Measurements from ENCODE around the gene MAZ. TPM values are rescaled to one million over a fixed set of nuclear protein-coding genes. Genes with fewer than 3 reads are reported as not detected.

MAZ gene
- total RNA-seq, 1 donor from 2014 or later = 304 TPM

GRCh38 chr16:29852654-29853053 lies 46.3 kb downstream of the MAZ start:
- DNase-seq (ENCODE audit: extremely low spot score, unreplicated experiment) = no peak
- Mint-ChIP-seq H3K27ac (ENCODE audit: unreplicated experiment) (no peak overlapping the region), H3K4me3 (ENCODE audit: unreplicated experiment) (no peak overlapping the region), H3K9me3 (ENCODE audit: unreplicated experiment) (no peaks in the 10 kb centered on the region), H3K36me3 (ENCODE audit: unreplicated experiment) (peaks cover 5% of the 10 kb centered on the region), H3K4me1 (ENCODE audit: unreplicated experiment) (no peaks in the 10 kb centered on the region), H3K27me3 (ENCODE audit: unreplicated experiment) (no peaks in the 10 kb centered on the region)
- TF ChIP-seq, protein P1, sequence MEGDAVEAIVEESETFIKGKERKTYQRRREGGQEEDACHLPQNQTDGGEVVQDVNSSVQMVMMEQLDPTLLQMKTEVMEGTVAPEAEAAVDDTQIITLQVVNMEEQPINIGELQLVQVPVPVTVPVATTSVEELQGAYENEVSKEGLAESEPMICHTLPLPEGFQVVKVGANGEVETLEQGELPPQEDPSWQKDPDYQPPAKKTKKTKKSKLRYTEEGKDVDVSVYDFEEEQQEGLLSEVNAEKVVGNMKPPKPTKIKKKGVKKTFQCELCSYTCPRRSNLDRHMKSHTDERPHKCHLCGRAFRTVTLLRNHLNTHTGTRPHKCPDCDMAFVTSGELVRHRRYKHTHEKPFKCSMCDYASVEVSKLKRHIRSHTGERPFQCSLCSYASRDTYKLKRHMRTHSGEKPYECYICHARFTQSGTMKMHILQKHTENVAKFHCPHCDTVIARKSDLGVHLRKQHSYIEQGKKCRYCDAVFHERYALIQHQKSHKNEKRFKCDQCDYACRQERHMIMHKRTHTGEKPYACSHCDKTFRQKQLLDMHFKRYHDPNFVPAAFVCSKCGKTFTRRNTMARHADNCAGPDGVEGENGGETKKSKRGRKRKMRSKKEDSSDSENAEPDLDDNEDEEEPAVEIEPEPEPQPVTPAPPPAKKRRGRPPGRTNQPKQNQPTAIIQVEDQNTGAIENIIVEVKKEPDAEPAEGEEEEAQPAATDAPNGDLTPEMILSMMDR (IDR thresholded peaks at IDR 0.05) = no peak

- H3K36me3 Mint-ChIP-seq (ENCODE audit: unreplicated experiment) = peaks cover 13% of the 10 kb centered on the region
- H3K27ac Mint-ChIP-seq (ENCODE audit: unreplicated experiment) = no peak overlapping the region
- no peak for DNase-seq (ENCODE audit: extremely low spot score, unreplicated experiment)
- no peaks in the 10 kb centered on the region for H3K4me1 Mint-ChIP-seq (ENCODE audit: unreplicated experiment)
- no peak overlapping the region for H3K4me3 Mint-ChIP-seq (ENCODE audit: unreplicated experiment)
- no peaks in the 10 kb centered on the region for H3K27me3 Mint-ChIP-seq (ENCODE audit: unreplicated experiment)
- no peaks in the 10 kb centered on the region for H3K9me3 Mint-ChIP-seq (ENCODE audit: unreplicated experiment)
- TF ChIP-seq, protein P1 (IDR thresholded peaks at IDR 0.05) = no peak
These were observed 48.3 kb downstream of the MAZ start for GRCh38 chr16:29854520-29855100.

DNA sequence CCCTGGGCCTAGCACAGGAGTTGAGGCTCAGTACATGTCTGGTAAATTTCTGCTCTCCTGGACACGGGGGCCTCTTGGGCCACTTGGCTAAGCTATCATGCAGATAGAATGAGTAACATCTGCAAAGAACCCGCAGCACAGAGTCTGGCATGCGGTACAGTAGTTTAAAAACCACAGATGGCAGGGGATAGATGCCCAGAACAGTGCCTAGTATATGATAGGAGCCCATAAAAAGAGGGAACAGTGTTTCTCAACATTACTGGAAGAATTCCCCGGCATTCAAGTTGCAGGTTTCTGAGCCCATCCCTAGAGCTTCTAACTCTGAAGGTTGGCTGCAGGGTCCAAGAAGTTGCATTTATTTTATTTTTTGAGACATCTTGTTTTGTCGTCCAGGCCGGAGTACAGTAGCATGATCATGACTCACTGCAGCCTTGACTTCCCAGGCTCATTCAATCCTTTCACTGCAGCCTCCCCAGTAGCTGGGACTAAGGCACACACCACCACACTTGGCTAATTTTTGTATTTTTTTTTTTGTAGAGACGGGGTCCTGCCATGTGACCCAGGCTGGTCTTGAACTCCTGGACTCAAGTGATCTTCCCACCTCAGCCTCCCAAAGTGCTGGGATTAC lies 50.9 kb downstream of the MAZ start:
- peaks cover 21% of the 10 kb centered on the region for H3K36me3 Mint-ChIP-seq (ENCODE audit: unreplicated experiment)
- H3K27ac Mint-ChIP-seq (ENCODE audit: unreplicated experiment) = no peak overlapping the region
- H3K9me3 Mint-ChIP-seq (ENCODE audit: unreplicated experiment) = no peaks in the 10 kb centered on the region
- peaks cover 14% of the 10 kb centered on the region for H3K4me1 Mint-ChIP-seq (ENCODE audit: unreplicated experiment)
- TF ChIP-seq, protein P1 (IDR thresholded peaks at IDR 0.05) = no peak
- no peak for DNase-seq (ENCODE audit: extremely low spot score, unreplicated experiment)
- H3K27me3 Mint-ChIP-seq (ENCODE audit: unreplicated experiment) = no peaks in the 10 kb centered on the region
- no peak overlapping the region for H3K4me3 Mint-ChIP-seq (ENCODE audit: unreplicated experiment)

DNA sequence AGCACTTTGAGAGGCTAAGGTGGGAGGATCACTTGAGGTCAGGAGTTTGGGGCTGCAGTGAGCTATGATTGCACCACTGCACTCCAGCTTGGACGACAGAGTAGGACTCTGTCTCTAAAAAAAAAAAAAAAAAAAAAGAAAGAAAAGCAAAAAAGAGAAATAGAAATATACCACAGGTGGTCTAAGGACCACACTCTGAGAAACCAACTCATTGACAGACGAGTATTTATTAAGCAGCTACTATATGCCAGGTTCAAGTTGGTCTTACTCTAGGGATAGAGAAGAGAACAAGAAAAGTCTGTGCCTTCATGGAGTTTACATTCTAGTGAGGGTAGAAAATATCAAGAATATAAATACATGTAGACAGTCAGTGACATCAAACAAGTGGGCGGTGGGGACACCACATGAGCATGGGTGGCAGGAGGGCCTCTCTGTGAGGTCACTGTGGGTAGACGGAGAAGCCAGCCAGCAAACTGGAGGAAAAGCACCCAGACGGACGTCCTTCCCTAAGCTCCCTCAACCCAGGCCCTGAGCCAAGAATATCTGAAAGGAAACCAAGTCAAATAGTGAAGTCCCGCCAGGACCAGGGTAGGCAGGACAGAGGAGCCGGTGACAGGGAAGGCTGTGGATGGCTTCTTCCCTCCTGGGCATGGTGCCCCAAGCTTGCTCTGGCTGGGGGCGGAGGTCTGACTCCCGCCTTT lies 52.0 kb downstream of the MAZ start:
- no peak overlapping the region for H3K4me3 Mint-ChIP-seq (ENCODE audit: unreplicated experiment)

More for the DNA sequence above, 52.0 kb downstream of the MAZ start:
- H3K27ac Mint-ChIP-seq (ENCODE audit: unreplicated experiment) = no peak overlapping the region
- no peak for DNase-seq (ENCODE audit: extremely low spot score, unreplicated experiment)
- peaks cover 14% of the 10 kb centered on the region for H3K4me1 Mint-ChIP-seq (ENCODE audit: unreplicated experiment)
- H3K36me3 Mint-ChIP-seq (ENCODE audit: unreplicated experiment) = peaks cover 21% of the 10 kb centered on the region
- TF ChIP-seq, protein P1 (IDR thresholded peaks at IDR 0.05) = no peak
- no peaks in the 10 kb centered on the region for H3K9me3 Mint-ChIP-seq (ENCODE audit: unreplicated experiment)
- H3K27me3 Mint-ChIP-seq (ENCODE audit: unreplicated experiment) = no peaks in the 10 kb centered on the region

Data from osteocyte (in vitro differentiated cells).